Caco-2 (cell line): ENCODE measurements around the gene ACTL8. TPM values are rescaled to one million over a fixed set of nuclear protein-coding genes. Genes with fewer than 3 reads are reported as not detected.

ENCODE experiments used
- BruUV-seq: library from RNA; stranded (reverse); fragments of 400-500 nt; replicated peaks from 2 replicates; lab custom pipeline; 2021; lab: Mats Ljungman, UMichigan
- CTCF ChIA-PET: fragments of 300-600 bp; sonication (Branson Sonifier 250); formaldehyde crosslinking; loops from one replicate; lab custom pipeline; 2022; ENCODE audit warnings: antibody characterized with exemption; lab: Charles Lee
- POLR2A ChIA-PET: fragments of 300-600 bp; sonication (Branson Sonifier 250); formaldehyde crosslinking; loops from one replicate; lab custom pipeline; 2022; ENCODE audit warnings: antibody characterized with exemption; lab: Charles Lee
- DNase-seq, 2 experiments: peaks; one replicate each; pipeline versions ENCODE4 v3.0.0 to v3.0.0-alpha.2; 2020 to 2022
- H3K27me3 ChIP-seq: replicated peaks from 2 replicates; pipeline ENCODE4 v1.6.0; 2011; ENCODE audit warnings: low read length; ENCODE audit not compliant: control insufficient read depth, insufficient read depth
- H3K36me3 ChIP-seq: 2 replicates; pipeline ENCODE4 v1.5.1; 2011; ENCODE audit warnings: low read length; ENCODE audit not compliant: control insufficient read depth, insufficient read depth
- H3K4me1 ChIP-seq: fragments of 250-450 bp; sonication (Bioruptor Pico); 2 replicates; pipeline ENCODE4 v1.5.1; 2020; ENCODE audit warnings: mild to moderate bottlenecking
- H3K4me3 ChIP-seq: 2 replicates; pipeline ENCODE4 v1.5.1; 2011; ENCODE audit warnings: low read depth, mild to moderate bottlenecking, control low read depth, low read length
- H3K9me3 ChIP-seq: fragments of 250-450 bp; sonication (Bioruptor Pico); 2 replicates; pipeline ENCODE4 v1.5.1; 2020; ENCODE audit warnings: mild to moderate bottlenecking, moderate library complexity
- H3K27ac Mint-ChIP-seq: one replicate; pipeline ENCODE4 v1.8.0; 2022; ENCODE audit warnings: mixed read lengths; ENCODE audit not compliant: unreplicated experiment
- H3K27me3 Mint-ChIP-seq: one replicate; pipeline ENCODE4 v1.8.0; 2022; ENCODE audit warnings: mixed read lengths; ENCODE audit not compliant: insufficient read depth, unreplicated experiment
- H3K36me3 Mint-ChIP-seq: one replicate; pipeline ENCODE4 v1.8.0; 2022; ENCODE audit warnings: mild to moderate bottlenecking, mixed read lengths; ENCODE audit not compliant: insufficient read depth, unreplicated experiment
- H3K4me1 Mint-ChIP-seq: one replicate; pipeline ENCODE4 v1.8.0; 2022; ENCODE audit warnings: low read depth, mixed read lengths; ENCODE audit not compliant: unreplicated experiment
- H3K4me3 Mint-ChIP-seq: one replicate; pipeline ENCODE4 v1.8.0; 2022; ENCODE audit warnings: mild to moderate bottlenecking, moderate library complexity, mixed read lengths; ENCODE audit not compliant: unreplicated experiment
- H3K9me3 Mint-ChIP-seq: one replicate; pipeline ENCODE4 v1.8.0; 2022; ENCODE audit warnings: mixed read lengths; ENCODE audit not compliant: unreplicated experiment
- CTCF ChIP-seq, 2 experiments: fragments of 200-600 bp in 1 of 2; IDR thresholded peaks; 1 replicate in 1 of 2; 2 replicates in 1 of 2; pipeline versions ENCODE4 v1.5.1 to v1.8.0; 2011 to 2022; ENCODE audit warnings: antibody characterized with exemption in 1 of 2, control low read depth in 1 of 2, inconsistent platforms in 1 of 2, low read depth in 1 of 2, low read length in 1 of 2, mild to moderate bottlenecking in 1 of 2, moderate library complexity in 1 of 2; ENCODE audit not compliant: insufficient read depth in 1 of 2, severe bottlenecking in 1 of 2, unreplicated experiment in 1 of 2
- intact Hi-C: fragments of 100-400 bp; cut with micrococcal nuclease; formaldehyde crosslinking; loops from one replicate; pipeline ENCODE4 v1.10.0; 2022; ENCODE audit not compliant: unreplicated experiment
- total RNA-seq: library from RNA; stranded (reverse); gene quantifications from 2 replicates; pipeline ENCODE4 v1.2.3, GENCODE V29; 2022

Gene ACTL8
- total RNA-seq, 1 experiment from 2014 or later, result 79.3 TPM

- H3K9me3 ChIP-seq, result no peaks in the 10 kb centered on the region
- Mint-ChIP-seq H3K27me3 (peaks cover 10% of the 10 kb centered on the region), H3K27ac (no peak overlapping the region), H3K36me3 (peaks cover 9% of the 10 kb centered on the region), H3K9me3 (no peaks in the 10 kb centered on the region), H3K4me3 (no peak overlapping the region), H3K4me1 (no peaks in the 10 kb centered on the region)
- no peak overlapping the region for H3K4me3 ChIP-seq
- intact Hi-C loops, result no loop called here
- POLR2A ChIA-PET, result no interaction called here
- H3K27me3 ChIP-seq, result no peaks in the 10 kb centered on the region
- no peak for TF ChIP-seq CTCF (IDR thresholded peaks at IDR 0.05; ENCODE audit: insufficient read depth in 1 of 2, low read depth in 1 of 2, low read length in 1 of 2, severe bottlenecking in 1 of 2, unreplicated experiment in 1 of 2)
- BruUV-seq, result no TSS peak
- no peaks in the 10 kb centered on the region for H3K4me1 ChIP-seq
- CTCF ChIA-PET, result no interaction called here
- no peaks in the 10 kb centered on the region for H3K36me3 ChIP-seq
- no peak for DNase-seq
Observed at GRCh38 chr1:17802945-17803344, 47.8 kb downstream of the ACTL8 start.

- Mint-ChIP-seq H3K27ac (no peak overlapping the region), H3K9me3 (no peaks in the 10 kb centered on the region), H3K27me3 (peaks cover 3% of the 10 kb centered on the region), H3K4me1 (no peaks in the 10 kb centered on the region), H3K36me3 (peaks cover 9% of the 10 kb centered on the region), H3K4me3 (no peak overlapping the region)
- no peaks in the 10 kb centered on the region; the same call in 1 of the 2 replicates for H3K9me3 ChIP-seq
- no peaks in the 10 kb centered on the region for H3K36me3 ChIP-seq
- no peak overlapping the region for H3K4me3 ChIP-seq
- intact Hi-C loops, result no loop called here
- H3K27me3 ChIP-seq, result no peaks in the 10 kb centered on the region
- CTCF ChIA-PET, result no interaction called here
- POLR2A ChIA-PET, result no interaction called here
- no peak for DNase-seq
- H3K4me1 ChIP-seq, result no peaks in the 10 kb centered on the region
- no TSS peak for BruUV-seq
- TF ChIP-seq CTCF (IDR thresholded peaks at IDR 0.05; ENCODE audit: insufficient read depth in 1 of 2, low read depth in 1 of 2, low read length in 1 of 2, severe bottlenecking in 1 of 2, unreplicated experiment in 1 of 2), result no peak
Observed at GRCh38 chr1:17805869-17806684, 50.9 kb downstream of the ACTL8 start.

- Mint-ChIP-seq H3K36me3 (peaks cover 4% of the 10 kb centered on the region), H3K27me3 (no peaks in the 10 kb centered on the region), H3K4me3 (no peak overlapping the region), H3K9me3 (no peaks in the 10 kb centered on the region), H3K27ac (no peak overlapping the region), H3K4me1 (no peaks in the 10 kb centered on the region)
- ChIA-PET CTCF (no interaction called here), POLR2A (no interaction called here)
- TF ChIP-seq CTCF (IDR thresholded peaks at IDR 0.05; ENCODE audit: insufficient read depth in 1 of 2, low read depth in 1 of 2, low read length in 1 of 2, severe bottlenecking in 1 of 2, unreplicated experiment in 1 of 2), result no peak
- BruUV-seq, result no TSS peak
- Histone ChIP-seq H3K36me3 (no peaks in the 10 kb centered on the region), H3K27me3 (no peaks in the 10 kb centered on the region), H3K9me3 (no peaks in the 10 kb centered on the region; the same call in 1 of the 2 replicates), H3K4me1 (no peaks in the 10 kb centered on the region), H3K4me3 (no peak overlapping the region)
- no peak for DNase-seq
- intact Hi-C loops, result no loop called here
Observed at GRCh38 chr1:17808816-17809215, 53.7 kb downstream of the ACTL8 start.
